HepG2 (cell line): ENCODE measurements around the gene ADGRF1. TPM values are rescaled to one million over a fixed set of nuclear protein-coding genes. Genes with fewer than 3 reads are reported as not detected.
A peak's percentile ranks its signal among the peaks of the same experiment; 100 is the strongest.

Experiments
- GTF3A ChIP-seq: sonication (generic); formaldehyde crosslinking; conservative IDR thresholded peaks from 2 replicates; pipeline ENCODE4 v1.4.0; 2020; ENCODE audit warnings: mild to moderate bottlenecking, missing genetic modification reagents
- JUN ChIP-seq: sonication (generic); formaldehyde crosslinking; IDR thresholded peaks from 2 replicates; pipeline ENCODE4 v1.4.0; 2020; ENCODE audit warnings: mild to moderate bottlenecking, missing genetic modification reagents
- LRRFIP1 ChIP-seq: sonication (generic); formaldehyde crosslinking; conservative IDR thresholded peaks from 2 replicates; pipeline ENCODE4 v1.4.0; 2020; ENCODE audit warnings: missing genetic modification reagents
- MAZ ChIP-seq, 2 experiments: sonication (generic) in 1 of 2; formaldehyde crosslinking in 1 of 2; IDR thresholded peaks; 2 replicates each; pipeline versions ENCODE4 v1.5.0 to v1.6.1; 2012 to 2020; ENCODE audit warnings: low read depth in 2 of 2, mild to moderate bottlenecking in 2 of 2, borderline replicate concordance in 1 of 2, improper control_type of control experiment in 1 of 2, low read length in 1 of 2, missing genetic modification reagents in 1 of 2, moderate library complexity in 1 of 2
- MYC ChIP-seq: sonication (generic); formaldehyde crosslinking; IDR thresholded peaks from 2 replicates; pipeline ENCODE4 v1.9.0; 2021; ENCODE audit warnings: missing genetic modification reagents, borderline replicate concordance
- MZF1 ChIP-seq: sonication (generic); formaldehyde crosslinking; IDR thresholded peaks from 2 replicates; pipeline ENCODE4 v1.8.1; 2023; ENCODE audit warnings: mild to moderate bottlenecking, missing genetic modification reagents, borderline replicate concordance
- PLRG1 ChIP-seq: fragments of 450-650 bp; conservative IDR thresholded peaks from 2 replicates; pipeline ENCODE4 v1.6.1; 2016
- RARA ChIP-seq: IDR thresholded peaks from 2 replicates; pipeline ENCODE4 v1.6.1; 2016; ENCODE audit warnings: missing genetic modification reagents, missing compliant biosample characterization
- RFX3 ChIP-seq: IDR thresholded peaks from 2 replicates; pipeline ENCODE4 v1.6.1; 2016; ENCODE audit warnings: missing biosample characterization, missing genetic modification reagents
- RNF2 ChIP-seq: fragments of 450-650 bp; conservative IDR thresholded peaks from 2 replicates; pipeline ENCODE4 v1.6.1; 2016; ENCODE audit warnings: low read depth
- RXRB ChIP-seq: IDR thresholded peaks from 2 replicates; pipeline ENCODE4 v1.6.1; 2016; ENCODE audit warnings: borderline replicate concordance, missing genetic modification reagents, missing compliant biosample characterization
- TIGD3 ChIP-seq: sonication (generic); formaldehyde crosslinking; IDR thresholded peaks from 2 replicates; pipeline ENCODE4 v1.5.1; 2020; ENCODE audit warnings: mild to moderate bottlenecking, missing genetic modification reagents, borderline replicate concordance
- TRAFD1 ChIP-seq: sonication (generic); formaldehyde crosslinking; IDR thresholded peaks from 2 replicates; pipeline ENCODE4 v1.5.1; 2020; ENCODE audit warnings: missing genetic modification reagents, mild to moderate bottlenecking, borderline replicate concordance
- YY1 ChIP-seq: IDR thresholded peaks from 2 replicates; pipeline ENCODE4 v1.6.1; 2011; ENCODE audit warnings: low read length, low read depth, moderate library complexity, mild to moderate bottlenecking; ENCODE audit not compliant: insufficient read depth, insufficient replicate concordance
- ZFP62 ChIP-seq: sonication (generic); formaldehyde crosslinking; IDR thresholded peaks from 2 replicates; pipeline ENCODE4 v1.4.0; 2020; ENCODE audit warnings: missing genetic modification reagents
- ZFP91 ChIP-seq: sonication (generic); formaldehyde crosslinking; IDR thresholded peaks from 2 replicates; pipeline ENCODE4 v1.9.0; 2022; ENCODE audit warnings: missing genetic modification reagents, mild to moderate bottlenecking, borderline replicate concordance
- ZNF12 ChIP-seq: sonication (generic); formaldehyde crosslinking; IDR thresholded peaks from 2 replicates; pipeline ENCODE4 v1.5.0; 2020; ENCODE audit warnings: missing genetic modification reagents
- ZNF180 ChIP-seq: sonication (generic); formaldehyde crosslinking; IDR thresholded peaks from 2 replicates; pipeline ENCODE4 v1.4.0; 2020; ENCODE audit warnings: low read depth, missing genetic modification reagents, borderline replicate concordance
- ZNF224 ChIP-seq: sonication (generic); formaldehyde crosslinking; IDR thresholded peaks from 2 replicates; pipeline ENCODE4 v1.5.0; 2020; ENCODE audit warnings: mild to moderate bottlenecking, missing genetic modification reagents
- ZNF383 ChIP-seq: sonication (generic); formaldehyde crosslinking; IDR thresholded peaks from 2 replicates; pipeline ENCODE4 v1.4.0; 2020; ENCODE audit warnings: missing genetic modification reagents, mild to moderate bottlenecking, borderline replicate concordance
- ZNF605 ChIP-seq: sonication (generic); formaldehyde crosslinking; IDR thresholded peaks from 2 replicates; pipeline ENCODE4 v1.8.0; 2022; ENCODE audit warnings: mild to moderate bottlenecking, missing genetic modification reagents
- polyA plus RNA-seq, 8 experiments: library from polyadenylated mRNA; depleted of rRNA in 3 of 8; stranded (reverse) in 7 of 8; unstranded in 1 of 8; fragments of >200 nt; fragmentation: Illumina TruSeq in 4 of 8; extraction: Trizol in 4 of 8; gene quantifications; 2 replicates each; pipeline versions ENCODE4 v1.2.1 to v1.2.3, GENCODE V29; 2011 to 2016; ENCODE audit warnings: low read depth in 4 of 8, missing spikeins in 1 of 8, mixed read lengths in 1 of 8; ENCODE audit not compliant: insufficient read depth in 1 of 8
- total RNA-seq, 5 experiments: library from RNA; depleted of rRNA; stranded (reverse); fragments of >200 nt; fragmentation: Illumina TruSeq; extraction: Trizol; gene quantifications; 2 replicates each; pipeline ENCODE4 v1.2.3, GENCODE V29; 2016; ENCODE audit warnings: low read depth in 1 of 5

ADGRF1 gene
- total and polyA plus RNA-seq, 2 of the 13 experiments (the other 11 are each of a cell fraction or from before 2014, with no cell fraction given): not detected

GRCh38 chr6:47073125-47074110, 31.3 kb upstream of the ADGRF1 start (continued):
- TF ChIP-seq ZNF605 (CRISPR knock-in tag) (peak; percentile 75), MAZ (IDR thresholded peaks at IDR 0.05; ENCODE audit: borderline replicate concordance, low read depth, low read length) (peak; percentile 90; the same call in 1 of the 2 replicates), MAZ (CRISPR knock-in tag; IDR thresholded peaks at IDR 0.05; ENCODE audit: low read depth) (peak; percentile 80), ZFP62 (CRISPR knock-in tag) (no peak), YY1 (peak; percentile 58), MYC (CRISPR knock-in tag) (peak; percentile 29; the same call in 1 of the 2 replicates), LRRFIP1 (CRISPR knock-in tag) (no peak), ZFP91 (CRISPR knock-in tag) (peak; percentile 42; the same call in 1 of the 2 replicates), MZF1 (CRISPR knock-in tag) (no peak), ZNF224 (CRISPR knock-in tag) (no peak), PLRG1 (no peak), GTF3A (CRISPR knock-in tag) (0 out of 2 replicates have a peak, but pooled peaks have one; percentile 48), JUN (CRISPR knock-in tag) (peak; percentile 77), RNF2 (no peak), RARA (CRISPR knock-in tag) (peak; percentile 98), ZNF12 (CRISPR knock-in tag) (peak; percentile 92; the same call in 1 of the 2 replicates), ZNF180 (CRISPR knock-in tag) (no peak), TRAFD1 (no peak), ZNF383 (peak; percentile 97), RFX3 (no peak), TIGD3 (CRISPR knock-in tag) (no peak; the same call in 1 of the 2 replicates), RXRB (CRISPR knock-in tag) (peak; percentile 99)
